ENCODE data around the gene MTNR1A. TPM values are rescaled to one million over a fixed set of nuclear protein-coding genes. Genes with fewer than 3 reads are reported as not detected.
"Not testable (repeated sequence)": the region's sequence is repeated elsewhere in the genome, so short reads cannot be mapped to it uniquely, and the experiment has no call there.

MTNR1A gene
- total RNA-seq, 1 experiment from 2014 or later, result not detected

DNA sequence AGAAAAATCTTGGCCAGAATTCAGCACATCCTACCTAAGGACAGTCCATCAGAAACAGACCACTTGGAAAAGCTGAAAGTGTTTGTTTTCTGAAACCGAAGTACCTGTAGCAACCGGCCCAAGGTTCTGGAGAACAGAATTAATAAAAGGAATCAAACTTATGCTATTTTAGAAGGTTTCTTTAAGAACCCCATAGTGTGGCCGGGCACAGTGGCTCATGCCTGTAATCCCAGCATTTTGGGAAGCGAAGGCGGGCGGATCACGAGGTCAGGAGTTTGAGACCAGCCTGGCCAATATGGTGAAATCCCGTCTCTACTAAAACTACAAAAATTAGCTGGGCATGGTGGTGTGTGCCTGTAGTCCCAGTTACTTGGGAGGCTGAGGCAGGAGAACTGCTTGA is 50.6 kb downstream of the MTNR1A start:
- in situ Hi-C loops (cut with HindIII; ENCODE audit: low pct_unique_long_range_greater_than_20kb, low sequenced_read_pairs); DNase-seq (ENCODE audit: low read depth): not testable (repeated sequence)

DNA sequence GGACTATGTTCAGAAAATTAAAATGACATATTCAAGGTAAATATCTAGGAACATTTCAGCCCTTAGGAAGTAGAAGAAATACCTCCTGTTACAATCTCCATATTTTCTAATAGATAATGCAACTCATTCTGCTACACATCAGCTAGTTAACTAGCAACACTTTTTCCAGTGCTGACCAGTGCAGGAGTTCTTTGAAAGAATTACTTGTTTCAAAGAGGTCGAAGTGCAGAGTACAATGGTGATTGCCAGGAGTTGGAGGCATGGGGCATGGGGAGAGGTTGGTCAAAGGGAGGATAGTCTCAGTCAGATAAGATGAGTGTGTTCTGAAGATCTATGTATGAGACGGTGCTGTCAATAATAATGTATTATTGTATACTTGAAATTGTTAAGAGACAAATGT is 53.1 kb downstream of the MTNR1A start:
- no peak for DNase-seq (ENCODE audit: low read depth)
- in situ Hi-C loops (cut with HindIII; ENCODE audit: low pct_unique_long_range_greater_than_20kb, low sequenced_read_pairs), result no loop called here

DNA sequence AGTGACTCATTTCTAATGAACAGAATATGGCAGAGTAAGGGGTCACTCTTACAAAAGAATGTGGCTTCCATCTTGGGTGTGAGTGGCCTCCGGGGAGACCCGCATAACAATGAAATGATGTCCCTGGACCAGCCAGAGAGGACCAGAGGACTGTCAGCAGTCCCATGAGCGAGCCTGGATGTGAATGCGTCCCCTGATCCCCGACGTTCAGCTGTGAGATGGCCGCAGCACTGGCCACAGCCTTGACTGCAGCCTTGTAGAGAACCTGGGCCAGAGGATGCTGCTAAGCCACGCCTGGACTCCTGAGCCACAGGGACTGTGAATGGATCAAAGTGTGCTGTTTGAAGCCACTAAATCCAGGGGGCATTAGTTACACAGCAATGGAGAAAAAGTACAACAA is 53.8 kb downstream of the MTNR1A start:
- in situ Hi-C loops (cut with HindIII; ENCODE audit: low pct_unique_long_range_greater_than_20kb, low sequenced_read_pairs), result no loop called here
- DNase-seq (ENCODE audit: low read depth), result no peak

DNA sequence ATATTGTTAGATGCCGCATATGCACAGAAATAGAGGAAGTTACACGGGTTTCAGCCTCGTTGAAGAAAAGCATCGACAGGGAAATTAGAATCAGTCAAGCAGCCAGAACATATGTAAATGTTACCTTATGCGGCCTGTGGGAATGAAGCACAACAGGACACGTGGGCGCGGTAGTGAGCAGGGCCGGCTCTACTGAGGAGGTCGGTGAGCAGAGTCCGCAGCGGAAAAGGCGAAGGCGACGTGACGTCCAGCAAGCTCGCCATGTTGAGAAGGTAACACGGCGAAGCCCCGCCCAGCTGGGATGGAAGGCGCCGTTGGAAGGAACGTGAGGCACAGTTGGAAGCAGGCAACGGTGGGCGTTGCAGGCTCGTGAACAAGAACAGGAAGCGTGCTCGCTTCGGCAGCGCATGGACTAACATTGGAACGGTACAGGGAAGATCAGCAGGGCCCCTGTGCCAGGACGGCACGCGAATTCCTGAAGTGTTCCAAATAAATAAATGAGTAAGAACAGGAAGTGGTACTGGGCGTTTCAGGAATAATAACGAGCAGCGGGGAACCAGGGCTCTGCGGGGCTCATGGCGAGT is 54.6 kb downstream of the MTNR1A start:
- in situ Hi-C loops (cut with HindIII; ENCODE audit: low pct_unique_long_range_greater_than_20kb, low sequenced_read_pairs), result no loop called here
- no peak for DNase-seq (ENCODE audit: low read depth)

DNA sequence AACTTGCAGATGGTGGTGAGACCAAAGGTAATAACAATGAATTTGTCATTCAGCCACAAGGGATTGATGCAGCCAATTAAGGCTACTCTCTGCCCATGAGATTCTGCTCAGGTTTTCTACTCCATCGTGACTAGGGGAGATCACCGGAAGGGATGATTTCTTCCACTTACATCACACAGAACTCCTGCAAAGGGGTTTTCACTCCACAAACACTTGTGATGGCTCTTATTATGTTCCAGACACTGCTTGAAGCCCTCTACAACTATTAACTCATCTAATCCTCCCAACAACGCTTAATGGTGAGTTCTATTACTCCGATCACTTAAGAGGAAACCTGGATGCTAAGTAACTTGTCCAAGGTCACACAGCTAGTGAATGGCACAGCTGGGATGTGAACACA is 55.9 kb downstream of the MTNR1A start:
- in situ Hi-C loops (cut with HindIII; ENCODE audit: low pct_unique_long_range_greater_than_20kb, low sequenced_read_pairs), result no loop called here
- no peak for DNase-seq (ENCODE audit: low read depth)

DNA sequence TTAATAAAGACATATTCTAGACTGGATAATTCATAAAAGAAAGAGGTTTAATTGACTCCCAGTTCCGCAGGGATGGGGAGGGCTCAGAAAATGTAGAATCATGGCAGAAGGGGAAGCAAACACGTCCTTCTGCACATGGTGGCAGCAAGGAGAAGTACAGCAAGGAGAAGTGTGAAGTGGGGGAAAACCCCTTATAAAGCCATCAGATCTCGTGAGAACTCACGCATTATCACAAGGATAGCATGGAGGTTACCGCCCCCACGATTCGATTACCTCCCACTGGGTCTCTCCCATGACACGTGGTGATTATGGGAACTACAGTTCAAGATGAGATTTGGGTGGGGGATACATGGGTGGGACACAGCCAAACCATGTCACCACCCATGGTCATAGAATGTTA is 58.3 kb downstream of the MTNR1A start:
- in situ Hi-C loops (cut with HindIII; ENCODE audit: low pct_unique_long_range_greater_than_20kb, low sequenced_read_pairs), result no loop called here
- DNase-seq (ENCODE audit: low read depth), result no peak

DNA sequence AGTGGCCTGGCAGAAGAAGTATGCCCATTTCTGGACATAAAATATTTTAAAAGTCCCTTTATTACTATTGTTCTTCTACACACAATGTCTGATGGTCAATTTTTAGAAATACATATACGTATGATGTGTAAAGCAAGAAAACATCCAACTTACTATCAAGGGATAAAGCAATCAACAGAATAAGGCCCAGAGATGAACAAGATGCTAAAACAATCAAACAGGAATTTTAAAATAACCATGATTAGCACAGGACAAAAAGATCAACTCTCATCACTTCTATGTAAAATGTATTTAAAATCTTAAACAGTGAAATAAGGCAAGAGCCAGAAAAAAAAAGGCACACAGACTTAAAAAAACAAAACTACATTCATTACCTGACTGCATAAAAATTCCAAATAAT is 60.9 kb downstream of the MTNR1A start:
- in situ Hi-C loops (cut with HindIII; ENCODE audit: low pct_unique_long_range_greater_than_20kb, low sequenced_read_pairs), result no loop called here

DNA sequence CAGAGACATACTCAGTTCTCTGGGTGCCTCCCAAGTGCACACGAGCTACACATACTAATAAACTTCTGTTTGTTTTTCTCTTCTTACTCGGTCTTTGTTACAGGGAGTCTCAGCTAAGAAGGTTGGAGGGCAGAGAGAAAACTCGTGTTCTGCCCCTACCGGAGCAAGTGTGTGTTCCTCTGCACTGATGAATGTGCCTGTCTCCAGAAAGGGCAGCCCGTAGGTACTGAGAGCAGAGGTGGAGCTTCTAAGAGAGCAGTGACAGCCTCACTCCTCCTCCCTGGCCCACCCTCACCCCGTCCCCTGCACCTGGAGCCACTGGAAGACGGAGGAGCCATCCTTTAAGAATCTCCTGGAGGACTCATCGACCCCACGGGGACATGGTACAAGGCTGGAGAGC is 67.6 kb downstream of the MTNR1A start:
- in situ Hi-C loops (cut with HindIII; ENCODE audit: low pct_unique_long_range_greater_than_20kb, low sequenced_read_pairs), result no loop called here
- no peak for DNase-seq (ENCODE audit: low read depth)

More for the DNA sequence above, 60.9 kb downstream of the MTNR1A start:
- DNase-seq (ENCODE audit: low read depth), result no peak

DNA sequence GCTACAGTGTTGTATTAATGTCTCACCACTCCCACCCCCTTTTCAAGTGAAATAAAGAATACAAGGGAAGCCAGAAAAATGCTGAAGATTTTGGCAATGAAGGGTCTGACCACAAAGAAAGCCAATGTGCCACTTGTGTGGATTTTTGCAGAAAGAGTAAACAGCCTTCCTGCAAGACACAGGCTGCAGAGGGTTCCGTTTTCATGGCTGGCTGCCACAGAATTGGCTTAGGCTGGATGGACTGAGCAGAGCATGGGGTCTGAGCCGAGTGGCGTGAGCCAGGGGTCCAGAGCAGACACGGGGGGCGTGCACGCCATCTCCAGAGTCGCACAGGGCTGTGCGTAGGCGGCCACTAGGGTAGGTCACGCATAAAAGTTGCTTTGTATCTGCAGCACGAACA is 69.2 kb downstream of the MTNR1A start:
- no peak for DNase-seq (ENCODE audit: low read depth)

DNA sequence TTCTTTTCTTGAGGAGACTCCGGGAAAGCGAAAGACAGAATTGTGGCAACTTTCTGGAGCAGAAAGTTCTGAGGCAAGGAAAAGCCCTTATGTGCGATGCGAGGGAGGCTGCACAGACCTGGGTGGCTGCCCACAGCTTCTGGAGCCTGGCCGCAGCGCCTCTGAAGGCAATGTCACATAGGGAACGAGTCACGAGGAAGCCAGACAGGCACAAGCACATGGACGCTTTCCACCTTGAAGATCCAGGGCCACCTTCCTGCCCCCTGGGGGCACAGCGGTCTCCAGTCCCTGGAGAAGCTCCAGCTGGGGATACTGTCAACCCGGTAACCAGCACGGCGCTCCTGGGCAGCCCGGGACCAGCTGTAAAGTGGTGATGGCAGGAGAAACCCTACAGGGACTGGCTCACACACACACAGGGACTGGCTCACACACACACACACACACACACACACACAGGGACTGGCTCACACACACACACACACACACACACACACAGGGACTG is 69.8 kb downstream of the MTNR1A start:
- DNase-seq (ENCODE audit: low read depth), result no peak
- in situ Hi-C loops (cut with HindIII; ENCODE audit: low pct_unique_long_range_greater_than_20kb, low sequenced_read_pairs), result no loop called here

More for the DNA sequence above, 69.2 kb downstream of the MTNR1A start:
- in situ Hi-C loops (cut with HindIII; ENCODE audit: low pct_unique_long_range_greater_than_20kb, low sequenced_read_pairs), result no loop called here

DNA sequence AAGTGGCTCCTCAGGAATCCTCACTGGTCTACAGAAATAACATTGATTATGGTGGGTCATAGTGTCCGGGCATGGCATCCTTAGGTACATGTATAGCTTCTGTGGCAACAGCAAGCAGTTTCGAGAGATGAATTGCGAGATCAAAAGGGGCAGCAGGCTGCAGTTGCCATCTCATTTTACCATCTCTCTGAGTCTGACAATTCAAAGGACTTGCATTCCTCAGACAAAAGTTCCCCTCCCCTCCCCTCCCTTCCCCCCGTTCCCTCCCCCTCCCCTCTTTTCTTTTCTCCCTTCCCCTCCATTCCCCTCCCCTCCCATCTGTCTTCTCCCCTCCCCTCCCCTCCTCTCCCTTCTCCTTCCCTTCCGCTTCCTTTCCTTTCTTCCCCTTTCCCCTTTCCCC is 70.2 kb downstream of the MTNR1A start:
- in situ Hi-C loops (cut with HindIII; ENCODE audit: low pct_unique_long_range_greater_than_20kb, low sequenced_read_pairs), result no loop called here
- DNase-seq (ENCODE audit: low read depth), result no peak

DNA sequence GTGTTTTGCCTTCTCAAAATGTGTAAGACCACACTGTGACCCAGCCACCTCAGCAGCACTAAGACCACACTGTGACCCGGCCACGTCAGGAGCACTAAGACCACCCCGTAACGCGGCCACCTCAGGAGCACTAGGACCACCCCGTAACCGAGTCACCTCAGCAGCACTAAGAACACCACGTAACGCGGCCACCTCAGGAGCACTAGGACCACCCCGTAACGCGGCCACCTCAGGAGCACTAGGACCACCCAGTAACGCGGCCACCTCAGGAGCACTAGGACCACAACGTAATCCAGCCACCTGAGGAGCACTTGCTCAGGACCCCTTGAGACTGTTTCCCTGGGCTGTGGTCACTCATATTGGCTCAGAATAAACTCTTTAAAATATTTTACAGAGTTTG is 71.7 kb downstream of the MTNR1A start:
- in situ Hi-C loops (cut with HindIII; ENCODE audit: low pct_unique_long_range_greater_than_20kb, low sequenced_read_pairs), result no loop called here
- no peak for DNase-seq (ENCODE audit: low read depth)

Other genes with a start within 250 kb of the MTNR1A start
- 107 and 110 TPM in 2 replicates for gene FAT1, start 168.3 kb upstream of the MTNR1A start, total RNA-seq (2014; rRNA removed; shearing (Covaris generic); ENCODE audit: low replicate concordance)